Testis (tissue), 2 donors: ENCODE data around the gene OR52A1.

ENCODE experiments used
- POLR2A ChIP-seq: fragments of 450-650 bp; IDR thresholded peaks from one replicate; pipeline ENCODE4 v1.6.1; 2017; ENCODE audit warnings: antibody characterized with exemption, mild to moderate bottlenecking, moderate library complexity
- TF ChIP-seq, protein P1 (sequence below), 3 experiments: fragments of 450-650 bp in 2 of 3; fragments of 200-600 bp in 1 of 3; sonication (generic) in 1 of 3; IDR thresholded peaks; one replicate each; pipeline ENCODE4 v1.5.1; 2016 to 2019; ENCODE audit warnings: antibody characterized with exemption in 3 of 3, mild to moderate bottlenecking in 2 of 3, moderate library complexity in 1 of 3

DNA sequence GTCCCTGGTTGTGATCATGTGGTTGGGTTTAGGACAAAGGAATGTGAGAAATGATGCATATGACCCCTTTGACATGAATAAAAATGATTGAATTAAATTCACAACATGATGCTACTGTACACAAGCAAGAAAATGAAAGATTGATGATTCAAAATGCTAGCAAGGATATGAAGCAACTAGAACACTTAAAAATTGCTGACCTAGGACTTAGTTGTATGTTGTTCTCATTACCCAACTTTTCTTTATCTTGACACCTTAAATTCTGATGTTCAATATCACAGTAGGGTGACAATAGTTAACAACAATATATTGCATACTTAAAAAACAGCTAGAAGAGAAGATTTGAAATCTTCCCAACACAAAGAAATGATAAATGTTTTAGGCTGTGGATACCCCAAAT, 37.0 kb downstream of the OR52A1 start:
- TF ChIP-seq, protein P1, sequence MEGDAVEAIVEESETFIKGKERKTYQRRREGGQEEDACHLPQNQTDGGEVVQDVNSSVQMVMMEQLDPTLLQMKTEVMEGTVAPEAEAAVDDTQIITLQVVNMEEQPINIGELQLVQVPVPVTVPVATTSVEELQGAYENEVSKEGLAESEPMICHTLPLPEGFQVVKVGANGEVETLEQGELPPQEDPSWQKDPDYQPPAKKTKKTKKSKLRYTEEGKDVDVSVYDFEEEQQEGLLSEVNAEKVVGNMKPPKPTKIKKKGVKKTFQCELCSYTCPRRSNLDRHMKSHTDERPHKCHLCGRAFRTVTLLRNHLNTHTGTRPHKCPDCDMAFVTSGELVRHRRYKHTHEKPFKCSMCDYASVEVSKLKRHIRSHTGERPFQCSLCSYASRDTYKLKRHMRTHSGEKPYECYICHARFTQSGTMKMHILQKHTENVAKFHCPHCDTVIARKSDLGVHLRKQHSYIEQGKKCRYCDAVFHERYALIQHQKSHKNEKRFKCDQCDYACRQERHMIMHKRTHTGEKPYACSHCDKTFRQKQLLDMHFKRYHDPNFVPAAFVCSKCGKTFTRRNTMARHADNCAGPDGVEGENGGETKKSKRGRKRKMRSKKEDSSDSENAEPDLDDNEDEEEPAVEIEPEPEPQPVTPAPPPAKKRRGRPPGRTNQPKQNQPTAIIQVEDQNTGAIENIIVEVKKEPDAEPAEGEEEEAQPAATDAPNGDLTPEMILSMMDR (IDR thresholded peaks at IDR 0.05) = no peak
- no peak for TF ChIP-seq POLR2A
